Mammary epithelial cell (primary cell): ENCODE results near the gene MAD1L1.

Experiments
- CTCF ChIP-seq, 2 donors: IDR thresholded peaks in 1 of 2; conservative IDR thresholded peaks in 1 of 2; 2 replicates each; pipeline ENCODE4 v1.5.1; 2011 to 2012; ENCODE audit warnings: inconsistent platforms in 2 of 2, low read length in 2 of 2, mild to moderate bottlenecking in 2 of 2, control low read depth in 1 of 2, low read depth in 1 of 2; ENCODE audit not compliant: insufficient read depth in 1 of 2; ENCODE audit errors: extremely low read depth in 1 of 2
- EZH2 ChIP-seq: IDR thresholded peaks from 2 replicates; pipeline ENCODE4 v1.6.1; 2012; ENCODE audit warnings: low read length, inconsistent platforms, borderline replicate concordance

GRCh38 chr7:1892011-1892965, 340.5 kb downstream of the MAD1L1 start:
- TF ChIP-seq CTCF (conservative IDR thresholded peaks at IDR 0.05 in 1 of 2, IDR thresholded peaks at IDR 0.05 in 1 of 2; ENCODE audit: extremely low read depth in 1 of 2, insufficient read depth in 1 of 2, low read depth in 1 of 2, low read length in 2 of 2) (no peak), EZH2 (no peak)
